ENCODE results near the gene SLC12A7.
"Not testable (repeated sequence)": the region's sequence is repeated elsewhere in the genome, so short reads cannot be mapped to it uniquely, and the experiment has no call there.

SLC12A7 gene

DNA sequence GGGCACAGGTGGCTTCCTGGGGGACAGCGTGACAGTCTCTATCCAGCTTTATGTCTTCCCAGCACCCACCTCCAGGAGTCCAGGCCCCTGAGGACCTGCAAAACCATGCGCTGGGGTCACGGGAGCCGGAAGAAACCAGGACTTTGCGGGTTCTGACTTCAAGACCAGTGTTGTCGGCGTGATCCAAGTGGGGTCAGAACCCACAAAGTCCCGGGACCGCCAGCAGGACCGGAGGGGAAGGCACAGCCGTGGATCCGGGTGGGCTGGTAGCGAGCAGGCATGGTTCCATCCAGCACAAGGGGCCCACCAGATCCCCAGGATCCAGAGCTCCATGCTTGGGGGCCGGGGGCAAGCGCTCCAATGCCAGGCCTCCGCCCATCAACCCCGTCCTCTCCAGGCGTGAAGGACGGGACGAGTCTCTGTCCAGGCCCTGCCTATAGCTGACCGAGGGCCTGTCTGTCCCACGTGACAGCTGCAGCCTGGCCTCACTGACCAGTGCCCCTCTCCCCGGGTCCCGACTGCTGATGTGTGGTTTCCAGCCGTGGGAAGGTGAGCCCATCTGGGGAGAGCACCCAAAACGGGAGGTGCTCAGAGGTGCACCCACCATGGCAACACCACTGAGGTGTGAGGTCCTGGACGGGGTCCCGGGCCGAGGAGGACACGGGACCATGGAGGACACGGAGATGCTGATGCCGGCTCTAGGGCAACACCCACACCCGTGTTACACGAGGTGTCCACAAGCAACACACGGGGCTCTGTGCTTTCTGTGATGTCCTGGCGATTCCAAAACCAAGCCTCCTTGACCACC is 48.9 kb downstream of the SLC12A7 start:
- ChIA-PET POLR2A (no interaction called here), CTCF (no interaction called here)
- no peak for DNase-seq (ENCODE audit: extremely low spot score)
- TF ChIP-seq CTCF (IDR thresholded peaks at IDR 0.05; ENCODE audit: control extremely low read depth, extremely low read depth, low read depth, missing control alignments): no peak

- no peak for DNase-seq (ENCODE audit: extremely low spot score)
- POLR2A ChIA-PET: no interaction called here
- no peak for TF ChIP-seq CTCF (IDR thresholded peaks at IDR 0.05; ENCODE audit: control extremely low read depth, extremely low read depth, low read depth, missing control alignments)
- CTCF ChIA-PET: no interaction called here
These were observed 49.9 kb downstream of the SLC12A7 start for GRCh38 chr5:1061916-1062315.

DNA sequence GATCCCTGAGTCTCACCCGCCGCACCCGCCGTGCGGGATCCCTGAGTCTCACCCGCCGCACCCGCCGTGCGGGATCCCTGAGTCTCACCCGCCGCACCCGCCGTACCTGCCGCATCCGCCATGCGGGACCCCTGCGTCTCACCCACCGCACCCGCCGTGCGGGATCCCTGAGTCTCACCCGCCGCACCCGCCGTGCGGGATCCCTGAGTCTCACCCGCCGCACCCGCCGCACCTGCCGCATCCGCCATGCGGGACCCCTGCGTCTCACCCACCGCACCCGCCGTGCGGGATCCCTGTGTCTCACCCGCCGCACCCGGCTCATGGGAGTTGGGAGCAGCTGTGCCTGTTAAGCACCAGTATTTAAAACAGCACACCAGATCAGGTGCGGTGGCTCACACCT is 50.6 kb downstream of the SLC12A7 start:
- DNase-seq (ENCODE audit: extremely low spot score); CTCF ChIA-PET; POLR2A ChIA-PET: not testable (repeated sequence)

- POLR2A ChIA-PET: no interaction called here
- no peak for TF ChIP-seq CTCF (IDR thresholded peaks at IDR 0.05; ENCODE audit: control extremely low read depth, extremely low read depth, low read depth, missing control alignments)
- CTCF ChIA-PET: no interaction called here
- DNase-seq (ENCODE audit: extremely low spot score): no peak
These were observed 51.3 kb downstream of the SLC12A7 start for GRCh38 chr5:1060535-1060981.

- POLR2A ChIA-PET: no interaction called here
- TF ChIP-seq CTCF (IDR thresholded peaks at IDR 0.05; ENCODE audit: control extremely low read depth, extremely low read depth, low read depth, missing control alignments): no peak
- CTCF ChIA-PET: no interaction called here
- no peak for DNase-seq (ENCODE audit: extremely low spot score)
These were observed 52.0 kb downstream of the SLC12A7 start for GRCh38 chr5:1059884-1060263.

DNA sequence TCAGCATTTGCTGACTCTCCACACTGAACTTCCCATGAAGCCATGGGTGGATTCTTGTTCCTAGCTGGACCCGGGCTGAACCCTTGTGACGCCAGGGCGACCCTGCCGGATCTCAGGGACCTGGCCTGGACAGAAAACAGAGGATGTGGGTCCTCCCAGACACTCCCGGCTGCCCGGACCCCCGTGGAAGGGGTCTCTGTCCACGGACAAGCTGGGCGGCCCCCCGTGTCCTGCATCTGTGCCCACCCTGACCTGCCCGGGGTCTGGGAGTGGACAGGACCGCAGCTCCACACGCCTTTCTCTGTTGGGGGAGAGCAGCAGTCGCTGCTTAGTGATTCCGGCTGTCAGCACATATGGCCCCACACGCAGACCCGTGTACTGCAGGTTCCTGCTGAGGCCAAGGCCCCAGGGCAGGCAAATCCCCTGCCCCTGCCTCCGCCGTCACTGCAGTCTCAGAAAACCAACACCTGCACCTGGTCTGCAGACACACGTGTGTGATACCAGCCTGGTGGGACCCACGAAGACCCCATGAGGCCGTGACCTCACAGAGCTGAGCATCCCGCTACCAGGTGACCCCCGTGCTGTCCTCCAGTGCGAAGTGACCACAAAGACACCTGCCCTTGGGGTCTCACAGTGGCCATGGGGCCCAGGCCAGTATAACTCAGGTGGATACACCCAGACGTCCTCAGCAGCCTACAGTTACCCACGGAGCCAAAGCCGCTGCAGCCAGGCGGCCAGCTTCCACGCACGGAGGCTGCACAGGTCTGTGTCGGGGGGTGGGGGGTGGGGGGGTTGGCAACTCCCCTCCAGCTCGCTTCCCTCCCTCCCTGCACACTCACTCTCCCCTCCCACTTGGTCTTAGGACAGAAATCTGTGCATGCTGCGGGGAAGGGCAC is 52.6 kb downstream of the SLC12A7 start:
- no peak for DNase-seq (ENCODE audit: extremely low spot score)
- ChIA-PET POLR2A (no interaction called here), CTCF (no interaction called here)
- no peak for TF ChIP-seq CTCF (IDR thresholded peaks at IDR 0.05; ENCODE audit: control extremely low read depth, extremely low read depth, low read depth, missing control alignments)

All from GM10248 (cell line).